Sigmoid colon (tissue), 7 donors: Measurements from ENCODE around the gene DDX1. TPM values are rescaled to one million over a fixed set of nuclear protein-coding genes. Genes with fewer than 3 reads are reported as not detected.
"Not testable (repeated sequence)": the region's sequence is repeated elsewhere in the genome, so short reads cannot be mapped to it uniquely, and the experiment has no call there.

Source experiments
- DNase-seq: peaks from one replicate; pipeline ENCODE4 v3.0.0-alpha.2; 2019
- H3K27ac ChIP-seq, 4 donors: fragments of 200-600 bp; sonication (generic); one replicate each; pipeline ENCODE4 v1.5.1; 2016 to 2019; ENCODE audit warnings: mild to moderate bottlenecking in 1 of 4
- H3K27me3 ChIP-seq, 3 donors: fragments of 200-600 bp; sonication (generic); one replicate each; pipeline ENCODE4 v1.5.1; 2019; ENCODE audit warnings: mild to moderate bottlenecking in 1 of 3
- H3K36me3 ChIP-seq, 4 donors: fragments of 200-600 bp; sonication (generic); one replicate each; pipeline ENCODE4 v1.5.1; 2016 to 2019
- H3K4me1 ChIP-seq, 4 donors: fragments of 200-600 bp; sonication (generic); one replicate each; pipeline ENCODE4 v1.5.1; 2017 to 2019
- H3K4me3 ChIP-seq, 4 donors: fragments of 200-600 bp; sonication (generic); one replicate each; pipeline ENCODE4 v1.5.1; 2017 to 2019; ENCODE audit warnings: mild to moderate bottlenecking in 2 of 4, moderate library complexity in 1 of 4
- H3K9me3 ChIP-seq, 4 donors: fragments of 200-600 bp in 3 of 4; sonication (generic) in 3 of 4; one replicate each; pipeline versions ENCODE4 v1.5.1 to v1.6.1; 2013 to 2019
- CTCF ChIP-seq, 4 experiments: fragments of 450-650 bp in 3 of 4; fragments of 200-600 bp in 1 of 4; IDR thresholded peaks; one replicate each; pipeline ENCODE4 v1.5.1; 2016 to 2019; ENCODE audit warnings: antibody characterized with exemption in 4 of 4, mild to moderate bottlenecking in 3 of 4, moderate library complexity in 2 of 4
- EP300 ChIP-seq, 4 donors: sonication (generic); formaldehyde crosslinking; IDR thresholded peaks; one replicate each; pipeline ENCODE4 v1.6.1; 2017; ENCODE audit warnings: antibody characterized with exemption in 4 of 4
- POLR2A ChIP-seq, 2 donors: fragments of 450-650 bp; IDR thresholded peaks; one replicate each; pipeline ENCODE4 v1.6.1; 2016; ENCODE audit warnings: antibody characterized with exemption in 2 of 2, mild to moderate bottlenecking in 2 of 2, moderate library complexity in 2 of 2
- POLR2AphosphoS5 ChIP-seq, 4 donors: sonication (generic); formaldehyde crosslinking; IDR thresholded peaks; one replicate each; pipeline ENCODE4 v1.6.1; 2017; ENCODE audit warnings: antibody characterized with exemption in 4 of 4
- WGBS, 2 donors: extraction: QIAGEN DNeasy Blood & Tissue Kit; methylation state at CpG; one replicate each; pipeline ENCODE4 v1.1.7; 2013; 5-methylcytosine and 5-hydroxymethylcytosine counted together
- intact Hi-C: fragments of 100-400 bp; cut with DNase I; formaldehyde crosslinking; loops from one replicate; pipeline ENCODE4 v1.15.1; 2023
- polyA plus RNA-seq, 3 donors: library from polyadenylated mRNA; stranded (reverse); fragments of 200-250 nt; gene quantifications; one replicate each; pipeline ENCODE4 v1.2.3, GENCODE V29; 2013
- total RNA-seq, 4 donors: library from RNA; depleted of rRNA; stranded (reverse); fragments of >200 nt; gene quantifications; one replicate each; pipeline ENCODE4 v1.1.0, GENCODE V29; 2016
- donor health status: healthy with polysubstance abuse.
- donor health status: Bipolar disorder and iron deficiency.
- donor health status: healthy.

Gene DDX1
- total and polyA plus RNA-seq, 7 donors, result 59.2 to 104 (median 67.9) TPM

DNA sequence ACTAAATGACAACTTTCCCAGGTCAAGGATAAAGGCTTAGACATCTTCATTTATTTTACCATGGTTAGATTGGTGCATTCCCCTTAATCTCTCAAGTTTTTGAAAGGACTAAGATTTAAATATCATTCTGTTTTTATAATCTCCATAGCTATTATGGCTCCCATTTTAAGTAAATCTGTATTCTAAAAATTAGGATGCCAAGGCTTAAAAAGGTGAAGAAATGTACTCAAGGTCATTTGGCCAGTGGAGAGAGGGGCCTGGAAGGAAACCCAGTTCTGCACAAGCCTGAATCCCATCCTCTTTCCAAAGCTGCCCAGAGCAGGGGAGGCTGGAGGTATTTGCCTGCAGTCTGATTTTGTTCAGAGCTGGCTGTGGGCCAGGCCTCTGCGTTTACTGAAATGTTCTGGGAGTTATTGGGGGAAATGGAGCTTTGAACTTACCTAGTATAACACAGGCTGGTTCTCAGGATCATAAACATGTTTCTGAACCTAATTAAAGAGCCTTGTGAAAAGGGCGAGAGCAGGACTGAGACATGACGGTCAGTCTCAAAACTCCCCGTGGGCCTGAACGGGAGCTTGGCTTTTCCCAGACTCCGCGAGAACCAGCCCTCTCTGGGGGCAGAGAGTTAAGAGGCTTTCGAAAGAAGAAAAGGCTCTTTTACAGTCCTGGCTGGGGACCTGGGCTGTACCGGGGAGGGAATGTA, 85.6 kb downstream of the DDX1 start:
- Histone ChIP-seq H3K4me1 (peaks cover 0 to 8% (median 5%) of the 10 kb centered on the region in 4 donors), H3K27ac (no peak overlapping the region)
- WGBS, 2 donors, result 16 to 60% methylated on average over 9 of the region's 9 CpGs

DNA sequence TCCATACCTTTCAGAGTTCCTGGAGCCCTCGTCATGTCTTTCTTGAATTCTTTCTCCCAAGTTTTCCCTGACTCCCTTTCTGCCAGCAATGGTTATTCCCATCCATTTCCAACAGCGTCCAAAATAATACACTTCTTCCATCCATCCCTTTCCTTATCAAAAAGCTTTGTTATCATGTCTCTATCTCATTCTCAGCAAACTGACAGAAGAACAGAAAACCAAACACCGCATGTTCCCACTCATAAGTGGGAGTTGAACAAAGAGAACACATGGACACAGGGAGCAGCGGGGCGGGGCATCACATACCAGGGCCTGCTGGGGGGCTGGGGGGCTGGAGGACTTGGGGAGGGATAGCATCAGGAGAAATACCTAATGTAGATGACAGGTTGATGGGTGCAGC, 86.7 kb downstream of the DDX1 start:
- H3K27me3 ChIP-seq, result no peaks in the 10 kb centered on the region
- H3K4me1 ChIP-seq, result peaks cover 0 to 8% (median 5%) of the 10 kb centered on the region in 4 donors
- no peaks in the 10 kb centered on the region for H3K9me3 ChIP-seq
- no peak for TF ChIP-seq POLR2AphosphoS5 (IDR thresholded peaks at IDR 0.05)
- TF ChIP-seq POLR2A (IDR thresholded peaks at IDR 0.05), result no peak
- no peak for TF ChIP-seq CTCF (IDR thresholded peaks at IDR 0.05)
- TF ChIP-seq EP300 (IDR thresholded peaks at IDR 0.05), result no peak
- no peak for DNase-seq
- no peak overlapping the region for H3K4me3 ChIP-seq
- H3K27ac ChIP-seq, result no peak overlapping the region
- H3K36me3 ChIP-seq, result no peaks in the 10 kb centered on the region
- intact Hi-C loops, result no loop called here
- WGBS, 2 donors, result 94 to 95% methylated on average over 5 of the region's 5 CpGs

More for the DNA sequence above, 85.6 kb downstream of the DDX1 start:
- Histone ChIP-seq H3K36me3 (no peaks in the 10 kb centered on the region), H3K27me3 (no peaks in the 10 kb centered on the region), H3K4me3 (no peak overlapping the region), H3K9me3 (no peaks in the 10 kb centered on the region)
- intact Hi-C loops, result no loop called here
- DNase-seq, result no peak
- TF ChIP-seq POLR2A (IDR thresholded peaks at IDR 0.05) (no peak), EP300 (IDR thresholded peaks at IDR 0.05) (no peak), CTCF (IDR thresholded peaks at IDR 0.05) (no peak), POLR2AphosphoS5 (IDR thresholded peaks at IDR 0.05) (no peak)

DNA sequence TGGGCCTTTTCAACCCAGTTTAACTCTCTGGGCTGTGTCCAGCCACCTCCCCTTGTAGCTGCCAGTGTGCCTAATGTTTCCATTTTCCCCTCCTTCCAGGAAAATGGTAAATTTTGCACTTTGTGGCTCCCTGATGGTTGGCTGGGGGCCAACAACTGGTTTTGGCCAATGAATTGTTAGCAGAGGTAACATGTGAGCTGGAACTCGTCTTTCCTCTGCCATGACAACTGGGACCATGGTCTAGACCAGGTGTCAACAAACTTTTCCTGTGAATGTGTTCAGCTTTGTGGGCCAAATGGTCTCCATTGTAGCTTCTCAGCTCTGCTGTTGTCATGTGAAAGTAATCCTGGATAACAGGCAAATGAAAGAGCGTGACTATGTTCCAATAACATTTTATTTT, 87.2 kb downstream of the DDX1 start:
- WGBS, 2 donors, result 87 to 88% methylated on average over 2 of the region's 2 CpGs
- intact Hi-C loops, result no loop called here
- Histone ChIP-seq H3K9me3 (no peaks in the 10 kb centered on the region), H3K27me3 (no peaks in the 10 kb centered on the region), H3K27ac (no peak overlapping the region), H3K36me3 (no peaks in the 10 kb centered on the region), H3K4me1 (peaks cover 0 to 8% (median 5%) of the 10 kb centered on the region in 4 donors), H3K4me3 (no peak overlapping the region)
- no peak for DNase-seq
- no peak for TF ChIP-seq EP300 (IDR thresholded peaks at IDR 0.05)

GRCh38 chr2:15679386-15679924, 87.8 kb downstream of the DDX1 start:
- intact Hi-C loops, result no loop called here
- no peaks in the 10 kb centered on the region for H3K36me3 ChIP-seq
- no peak for TF ChIP-seq POLR2A (IDR thresholded peaks at IDR 0.05)
- TF ChIP-seq CTCF (IDR thresholded peaks at IDR 0.05), result no peak
- TF ChIP-seq POLR2AphosphoS5 (IDR thresholded peaks at IDR 0.05), result no peak
- TF ChIP-seq EP300 (IDR thresholded peaks at IDR 0.05), result no peak
- H3K27ac ChIP-seq, result no peak overlapping the region
- peaks cover 0 to 8% (median 5%) of the 10 kb centered on the region in 4 donors for H3K4me1 ChIP-seq
- no peak overlapping the region for H3K4me3 ChIP-seq
- no peak for DNase-seq
- H3K9me3 ChIP-seq, result no peaks in the 10 kb centered on the region
- no peaks in the 10 kb centered on the region for H3K27me3 ChIP-seq
- 92% methylated on average over 3 of the region's 3 CpGs for WGBS, 2 donors

DNA sequence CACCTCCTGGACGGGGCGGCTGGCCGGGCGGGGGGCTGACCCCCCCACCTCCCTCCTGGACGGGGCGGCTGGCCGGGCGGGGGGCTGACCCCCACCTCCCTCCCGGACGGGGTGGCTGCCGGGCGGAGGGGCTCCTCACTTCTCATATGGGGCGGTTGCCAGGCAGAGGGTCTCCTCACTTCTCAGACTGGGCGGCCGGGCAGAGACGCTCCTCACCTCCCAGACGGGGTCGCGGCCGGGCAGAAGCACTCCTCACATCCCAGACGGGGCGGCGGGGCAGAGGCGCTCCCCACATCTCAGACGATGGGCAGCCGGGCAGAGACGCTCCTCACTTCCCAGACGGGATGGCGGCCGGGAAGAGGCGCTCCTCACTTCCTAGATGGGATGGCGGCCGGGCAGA, 88.5 kb downstream of the DDX1 start:
- WGBS, 2 donors, result 93 to 94% methylated on average over 29 to 32 of the region's 33 CpGs
- H3K27me3 ChIP-seq, H3K4me1 ChIP-seq, DNase-seq, H3K36me3 ChIP-seq, H3K9me3 ChIP-seq, intact Hi-C loops, H3K4me3 ChIP-seq, H3K27ac ChIP-seq: not testable (repeated sequence)

Other genes with a start within 250 kb of the DDX1 start
- gene NBAS, start 30.5 kb upstream of the DDX1 start, total RNA-seq, result 10 to 100 TPM; 41.9 to 53.2 (median 48.1) TPM
- gene NBAS, start 30.5 kb upstream of the DDX1 start, polyA plus RNA-seq, result 10 to 100 TPM in 1 of 3 donors, 1 to 10 TPM in 2; 3.9 to 21.3 (median 7.2) TPM